Measurements from ENCODE around the gene CD44. TPM values are rescaled to one million over a fixed set of nuclear protein-coding genes. Genes with fewer than 3 reads are reported as not detected.

CD44 gene
- total RNA-seq, 1 experiment from 2014 or later = 6.1 TPM

- H2BK15ac ChIP-seq (ENCODE audit: low read depth, low read length) = no peak overlapping the region
- no peak overlapping the region for H3K56ac ChIP-seq (ENCODE audit: insufficient read length, low read depth, low read length)
- H3K14ac ChIP-seq (ENCODE audit: insufficient read depth, low read length) = no peak overlapping the region
- H3K23ac ChIP-seq (ENCODE audit: insufficient read length, low read depth, low read length) = no peak overlapping the region
- no peaks in the 10 kb centered on the region for H3K79me1 ChIP-seq (ENCODE audit: insufficient read depth, low read depth, low read length, poor library complexity, severe bottlenecking)
- no peaks in the 10 kb centered on the region for H3K79me2 ChIP-seq (ENCODE audit: insufficient read depth, low read length)
- H2AK5ac ChIP-seq (ENCODE audit: insufficient read length, low read length) = no peak overlapping the region
- H4K91ac ChIP-seq (ENCODE audit: insufficient read length, low read depth, low read length) = no peak overlapping the region
- no peak overlapping the region for H2AFZ ChIP-seq (ENCODE audit: low read length)
- no peaks in the 10 kb centered on the region for H3K27me3 ChIP-seq (ENCODE audit: insufficient read depth, low read length)
- no peak overlapping the region for H2BK12ac ChIP-seq (ENCODE audit: insufficient read length, low read depth, low read length)
- no peaks in the 10 kb centered on the region for H4K20me1 ChIP-seq (ENCODE audit: control insufficient read depth, insufficient read depth, insufficient read length)
- no peaks in the 10 kb centered on the region for H3K23me2 ChIP-seq (ENCODE audit: insufficient read length, low read depth, low read length, poor library complexity, severe bottlenecking)
- WGBS (ENCODE audit: extremely low coverage, insufficient read length, low lambda C conversion rate) = no CpG with 5 or more reads among the region's 2 CpGs
- H3T11ph ChIP-seq (ENCODE audit: low read length) = no peak overlapping the region
- H3K18ac ChIP-seq (ENCODE audit: insufficient read length, low read depth, low read length) = no peak overlapping the region
- Mint-ChIP-seq H3K27ac (no peak overlapping the region), H3K36me3 (ENCODE audit: insufficient read depth in 1 of 3, low read depth in 3 of 3) (no peaks in the 10 kb centered on the region), H3K9me3 (no peaks in the 10 kb centered on the region), H3K4me1 (peaks cover 18 to 19% of the 10 kb centered on the region in 2 experiments), H3K27me3 (ENCODE audit: low read depth) (no peaks in the 10 kb centered on the region), H3K4me3 (no peak overlapping the region)
- H3K4ac ChIP-seq (ENCODE audit: low read depth, low read length) = no peak overlapping the region
- H4K5ac ChIP-seq (ENCODE audit: insufficient read length, low read depth, low read length) = no peak overlapping the region
- no peak overlapping the region for H3K9ac ChIP-seq (ENCODE audit: extremely low read depth, insufficient read length, low read length)
- no peak overlapping the region for H3K27ac ChIP-seq (ENCODE audit: insufficient read length, low read depth, low read length)
- H2BK120ac ChIP-seq (ENCODE audit: low read depth, low read length, poor library complexity, severe bottlenecking) = no peak overlapping the region
- no peak overlapping the region for H2BK20ac ChIP-seq (ENCODE audit: low read depth, low read length, poor library complexity, severe bottlenecking)
- no peaks in the 10 kb centered on the region for H3K9me3 ChIP-seq (ENCODE audit: control insufficient read depth, low read depth, low read length)
- TF ChIP-seq CTCF (conservative IDR thresholded peaks at IDR 0.05) = no peak
- peaks cover 4% of the 10 kb centered on the region; the same call in 1 of the 2 replicates for H3K4me1 ChIP-seq (ENCODE audit: insufficient read depth, low read length)
- no peak overlapping the region for H3K4me2 ChIP-seq (ENCODE audit: insufficient read depth, insufficient read length, low read length)
- no peak for DNase-seq
- no peak overlapping the region for H2BK5ac ChIP-seq (ENCODE audit: insufficient read length, low read length)
- H4K8ac ChIP-seq (replicated peaks; ENCODE audit: insufficient read length, low read depth, low read length) = no peak overlapping the region
Measured at GRCh38 chr11:35168671-35169070, 29.7 kb downstream of the CD44 start.
